HG03442 (cell line): ENCODE data around the gene CAPS.

Source experiments
- ATAC-seq: cut with Tn5 transposase; IDR thresholded peaks from one replicate; pipeline ENCODE4 v1.9.1; 2021; ENCODE audit warnings: mild to moderate bottlenecking, moderate library complexity; ENCODE audit not compliant: unreplicated experiment

The CAPS gene

GRCh38 chr19:5891938-5892771 lies 21.9 kb upstream of the CAPS start:
- no peak for ATAC-seq

DNA sequence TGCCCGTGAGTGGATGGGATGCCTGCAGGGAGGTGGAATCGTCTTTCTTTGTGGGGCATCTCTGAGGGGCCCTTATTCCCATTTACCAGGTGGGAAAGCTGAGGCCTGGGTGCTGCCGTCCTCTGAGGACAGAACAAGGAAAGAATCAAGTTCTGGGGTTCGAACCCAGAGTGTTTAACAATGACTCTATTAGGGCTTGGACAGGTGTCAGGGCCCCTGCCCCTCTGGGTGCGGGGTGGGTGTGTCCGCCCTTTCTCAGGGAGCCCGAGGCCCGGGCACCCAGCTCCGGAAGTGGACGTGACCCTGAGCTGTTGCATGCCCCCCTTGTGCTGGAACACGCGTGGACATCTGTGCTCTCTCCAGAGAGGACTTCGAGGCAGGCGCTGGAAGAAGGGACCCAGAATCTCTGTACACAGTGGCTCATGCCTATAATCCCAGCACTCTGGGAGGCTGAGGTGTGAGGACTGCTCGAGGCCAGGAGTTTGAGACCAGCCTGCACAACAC lies 21.2 kb upstream of the CAPS start:
- no peak for ATAC-seq

GRCh38 chr19:5893296-5893903 lies 20.7 kb upstream of the CAPS start:
- ATAC-seq, result no peak

- no peak for ATAC-seq
These were observed 19.9 kb upstream of the CAPS start for GRCh38 chr19:5893907-5894703.

DNA sequence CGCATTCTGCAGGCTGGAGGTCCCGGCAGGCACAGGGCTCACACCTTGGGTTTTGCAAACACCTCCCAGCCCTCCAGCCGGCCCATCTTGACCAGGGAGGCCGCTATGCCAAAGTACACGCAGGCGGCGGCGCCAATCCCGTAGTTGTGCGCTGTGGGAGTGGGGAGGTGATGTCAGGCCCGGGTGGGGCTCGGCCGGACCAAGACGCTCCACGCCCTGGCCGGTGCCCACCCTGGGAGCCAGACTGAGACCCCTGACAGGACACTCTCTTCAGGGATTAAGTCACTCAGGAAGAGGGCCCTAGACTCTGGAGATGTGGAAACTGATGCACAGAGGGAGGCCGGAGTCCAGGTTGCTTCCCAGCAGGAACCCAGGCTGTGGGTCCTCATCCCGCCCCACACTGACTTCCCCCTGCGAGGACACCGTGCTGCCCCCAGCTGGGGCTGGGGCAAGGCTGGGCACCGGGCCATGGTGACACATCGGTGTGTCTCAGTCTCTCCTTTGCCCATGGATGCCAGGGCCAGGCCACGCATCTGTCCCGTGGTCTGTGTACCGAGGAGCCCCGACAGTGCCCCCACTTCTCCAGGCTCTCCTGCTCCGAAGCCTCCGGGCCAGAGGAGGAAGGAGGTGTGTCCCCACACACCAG lies 19.2 kb upstream of the CAPS start:
- ATAC-seq, result no peak

DNA sequence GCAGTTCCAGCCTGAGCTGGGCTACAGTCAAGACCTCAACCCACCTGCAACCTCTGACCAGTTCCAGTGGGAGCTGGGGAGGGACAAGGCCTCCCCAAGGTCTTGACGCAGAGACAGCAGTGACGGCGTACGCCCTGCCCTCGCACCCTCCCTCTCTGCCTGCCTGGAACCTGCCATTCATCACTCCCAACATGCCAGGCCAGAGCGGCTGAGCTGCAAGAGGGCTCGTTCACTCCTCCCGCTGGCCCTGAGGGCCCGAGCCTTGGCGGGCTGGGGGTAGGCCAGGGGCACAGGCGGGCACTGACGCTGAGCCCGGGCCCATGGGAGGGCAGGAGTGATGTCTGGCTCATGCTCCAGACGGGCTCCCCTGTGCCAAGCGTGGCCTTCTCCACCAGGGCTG lies 18.6 kb upstream of the CAPS start:
- no peak for ATAC-seq

DNA sequence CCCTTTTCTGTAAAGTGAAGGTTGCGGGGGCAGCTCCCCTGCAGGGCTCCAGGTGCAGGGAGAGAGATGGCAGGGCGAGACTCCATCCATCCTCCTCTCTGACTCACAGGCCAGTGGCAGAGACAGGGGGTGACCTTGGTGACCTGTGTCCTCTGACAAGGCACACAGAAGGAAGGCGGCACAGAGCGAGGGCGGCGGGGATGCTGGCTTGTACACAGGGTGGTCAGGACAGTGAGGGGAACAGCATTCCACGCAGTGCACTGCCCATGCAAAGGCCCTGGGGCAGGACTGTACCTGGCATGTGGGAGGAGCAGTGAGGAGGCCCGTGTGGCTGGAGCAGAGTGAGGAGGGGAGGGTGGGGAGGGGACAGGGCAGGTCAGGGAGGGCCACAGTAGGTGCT lies 18.2 kb upstream of the CAPS start:
- no peak for ATAC-seq

DNA sequence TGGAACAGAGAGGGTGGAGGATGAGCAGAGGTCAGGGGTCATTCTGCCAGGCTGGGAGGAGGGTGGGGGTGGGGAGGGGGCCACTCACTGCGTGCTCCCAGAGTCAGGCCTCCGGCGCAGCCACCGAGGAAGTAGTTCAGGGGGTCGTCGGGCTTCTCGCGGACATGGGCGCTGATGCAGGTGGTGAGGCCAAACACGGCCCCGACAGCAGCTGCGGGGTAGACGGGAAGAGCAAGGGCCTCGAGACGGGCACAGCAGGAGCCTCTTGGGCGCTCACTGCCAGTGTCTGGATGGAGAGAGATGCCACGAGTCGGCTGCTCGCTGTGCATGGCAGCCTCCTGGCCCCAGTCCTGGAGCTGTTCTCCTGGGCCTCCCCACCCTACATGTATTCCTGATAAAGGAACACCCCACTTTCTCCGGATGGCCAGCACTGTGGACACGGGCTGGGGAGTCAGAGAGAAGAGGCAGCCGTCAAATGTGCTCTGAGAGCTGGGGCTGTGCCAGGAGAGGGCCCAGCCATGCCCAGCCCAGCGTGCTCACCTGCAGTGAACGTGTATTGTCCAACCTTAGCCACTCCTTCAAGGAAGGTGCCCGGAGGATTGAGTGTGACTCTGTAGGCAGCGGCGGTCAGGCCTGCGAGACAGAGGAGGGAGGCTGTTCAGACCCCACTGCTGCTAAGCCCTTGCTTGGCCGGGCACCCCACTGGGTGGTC lies 17.5 kb upstream of the CAPS start:
- no peak for ATAC-seq

DNA sequence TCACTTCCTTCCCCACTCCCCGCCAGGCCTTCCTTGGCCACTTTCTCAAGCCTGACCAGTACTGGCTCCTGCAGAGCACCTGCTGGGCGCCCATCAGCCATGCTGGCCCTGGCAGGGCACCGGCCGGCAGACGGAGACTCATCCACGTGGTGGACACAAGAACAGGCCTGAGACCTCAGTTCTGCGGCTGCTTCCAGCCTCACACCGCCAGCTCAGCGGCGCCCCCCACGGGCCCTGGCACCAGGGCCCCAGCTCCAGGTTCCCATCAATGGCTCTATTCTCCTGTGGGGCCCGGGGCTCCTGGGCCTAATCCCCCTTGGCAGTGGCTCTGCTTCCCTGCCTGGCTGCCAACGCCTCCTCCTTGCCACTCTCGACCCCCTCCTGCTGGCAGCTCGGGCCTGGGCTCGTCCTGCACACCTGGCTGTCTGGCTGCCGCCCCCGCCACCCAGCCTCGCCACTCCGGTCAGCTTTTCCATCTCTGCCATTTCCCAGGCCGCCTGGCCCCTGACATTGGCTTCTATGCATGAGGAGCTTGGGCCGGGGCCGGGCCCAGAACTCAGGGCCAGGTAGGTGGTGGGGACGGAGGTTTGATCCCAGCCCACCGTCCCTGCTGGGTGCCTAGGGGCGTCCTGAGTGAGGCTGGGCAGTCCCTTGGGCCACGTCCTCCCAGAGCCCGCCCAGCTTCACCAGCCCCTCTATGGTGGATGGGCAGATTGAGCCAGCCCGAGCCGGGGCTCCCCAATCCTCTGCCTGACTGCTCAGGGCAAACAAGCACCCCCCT lies 16.7 kb upstream of the CAPS start:
- no peak for ATAC-seq

DNA sequence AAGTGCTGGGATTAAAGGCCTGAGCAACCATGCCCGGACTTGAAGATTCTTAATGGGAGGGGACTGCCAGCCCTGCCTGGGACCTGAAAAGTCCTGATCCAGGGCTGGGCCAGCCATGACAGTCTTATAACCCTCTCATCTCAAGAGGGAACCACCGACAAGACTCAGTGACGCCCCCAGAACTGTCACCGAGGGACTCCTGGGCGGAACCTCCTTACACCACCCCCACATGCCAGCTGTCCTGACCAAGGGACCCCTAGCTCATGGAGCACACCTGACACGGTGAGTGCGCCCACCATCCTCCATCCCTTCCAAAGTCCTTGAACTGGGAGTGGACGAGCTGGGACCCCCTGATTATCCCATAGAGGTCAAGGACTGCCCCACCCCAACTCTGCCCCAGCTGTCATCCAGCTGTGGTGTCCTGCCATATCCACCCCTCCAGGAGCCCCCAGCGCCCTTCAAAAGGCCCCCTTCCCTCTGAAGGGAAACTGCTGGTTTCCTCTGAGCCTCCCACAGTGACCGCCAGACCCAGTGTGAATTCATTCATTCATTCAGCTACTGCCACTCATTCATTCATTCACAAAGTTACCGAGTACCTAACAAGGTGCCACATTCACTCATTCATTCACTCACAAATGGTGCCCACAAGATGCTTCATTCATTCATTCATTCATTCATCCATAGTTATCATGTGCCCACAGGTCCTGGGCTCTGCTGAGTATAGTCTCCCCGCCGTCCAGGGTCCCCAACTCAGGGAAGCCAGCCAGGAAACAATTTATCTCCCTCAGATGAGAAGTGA lies 14.1 kb upstream of the CAPS start:
- ATAC-seq, result no peak

DNA sequence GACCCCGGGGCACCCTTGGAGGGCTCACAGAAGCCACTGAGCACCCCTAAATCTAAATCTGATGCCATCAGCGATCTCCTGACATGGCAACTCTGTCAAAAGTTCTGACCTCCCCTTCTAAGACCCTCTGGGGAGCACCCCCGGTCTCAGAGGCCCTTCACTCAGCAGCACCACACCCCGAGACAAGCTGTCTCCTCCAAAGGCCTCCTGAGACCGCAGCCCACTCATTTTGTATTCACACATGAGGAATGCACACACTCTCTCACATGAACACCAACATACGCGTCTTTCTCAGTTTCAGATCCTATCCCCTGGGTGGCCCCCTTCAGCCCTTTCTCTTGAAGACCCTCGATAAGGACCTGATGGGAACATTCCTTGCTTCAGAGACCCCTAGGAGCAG lies 13.1 kb upstream of the CAPS start:
- no peak for ATAC-seq

DNA sequence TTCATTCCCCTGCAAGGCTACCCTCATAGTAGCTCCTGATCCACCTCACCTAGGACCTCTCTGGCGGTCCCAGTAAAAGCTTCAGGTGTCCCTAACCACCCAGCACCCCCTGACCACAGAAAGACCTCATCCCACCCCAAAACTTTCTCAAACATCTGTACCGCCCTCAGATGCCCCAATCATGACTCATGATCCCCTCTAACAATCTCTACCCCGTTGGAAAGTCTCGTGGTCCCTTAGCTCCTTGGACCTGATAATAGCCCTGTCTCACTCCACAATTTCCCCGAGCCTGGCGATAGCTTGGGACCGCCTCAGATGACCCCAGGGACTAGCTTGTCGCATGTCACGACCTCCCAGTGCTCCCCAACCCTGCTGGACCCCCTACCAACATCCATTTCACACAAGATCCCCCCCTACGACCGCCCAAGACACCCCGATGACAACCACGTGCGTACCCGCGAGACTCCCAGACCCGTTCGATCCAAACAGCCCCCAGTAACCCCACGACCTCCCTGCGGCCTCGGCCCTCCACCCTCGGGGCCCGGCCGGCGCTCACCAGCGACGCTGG lies 10.9 kb upstream of the CAPS start:
- no peak for ATAC-seq

GRCh38 chr19:5903624-5904351 lies 10.3 kb upstream of the CAPS start, which contains the start of gene NDUFA11:
TSS of gene NDUFA11 (minus strand) at chr19:5903790. CDS start at chr19:5903708, 82 bp downstream.
- ATAC-seq, result peak; percentile 30

DNA sequence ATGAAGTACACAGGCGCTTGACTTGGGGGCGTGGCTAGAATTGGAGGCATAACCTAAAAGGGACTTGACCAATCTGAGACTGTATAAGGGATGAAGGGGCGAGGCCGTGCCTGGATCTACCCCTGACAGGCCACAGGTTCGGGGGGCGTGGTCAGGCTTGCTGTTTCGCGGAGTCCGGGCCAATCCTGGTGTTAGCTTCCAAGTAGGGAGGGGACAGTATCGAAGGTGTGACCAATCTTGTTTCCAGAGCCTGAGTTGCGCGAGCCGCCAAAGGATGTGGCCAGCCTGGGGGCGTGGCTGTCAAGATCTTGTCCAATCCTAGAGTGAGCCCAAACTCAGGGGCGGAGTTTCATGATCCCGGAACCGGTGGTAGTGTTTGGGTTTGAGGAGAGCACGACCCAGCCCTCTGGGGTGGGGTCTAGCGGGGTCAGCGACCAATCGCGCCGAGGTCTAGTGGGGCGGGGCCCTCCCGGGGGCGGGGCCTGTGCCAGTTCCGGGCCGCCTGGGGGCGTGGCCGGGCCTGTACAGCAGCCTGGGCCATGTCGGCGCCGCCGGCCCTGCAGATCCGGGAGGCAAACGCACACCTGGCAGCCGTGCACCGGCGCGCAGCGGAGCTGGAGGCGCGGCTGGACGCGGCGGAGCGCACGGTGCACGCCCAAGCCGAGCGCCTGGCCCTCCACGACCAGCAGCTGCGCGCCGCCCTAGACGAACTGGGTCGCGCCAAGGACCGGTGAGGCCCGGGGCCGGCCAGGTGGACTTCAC lies 9.5 kb upstream of the CAPS start, which contains the start of gene VMAC:
Gene VMAC (plus strand): TSS at position 521 of the 762 bp plus-strand sequence. CDS start 19 bp downstream, at position 540.
- ATAC-seq, result peak; percentile 77

DNA sequence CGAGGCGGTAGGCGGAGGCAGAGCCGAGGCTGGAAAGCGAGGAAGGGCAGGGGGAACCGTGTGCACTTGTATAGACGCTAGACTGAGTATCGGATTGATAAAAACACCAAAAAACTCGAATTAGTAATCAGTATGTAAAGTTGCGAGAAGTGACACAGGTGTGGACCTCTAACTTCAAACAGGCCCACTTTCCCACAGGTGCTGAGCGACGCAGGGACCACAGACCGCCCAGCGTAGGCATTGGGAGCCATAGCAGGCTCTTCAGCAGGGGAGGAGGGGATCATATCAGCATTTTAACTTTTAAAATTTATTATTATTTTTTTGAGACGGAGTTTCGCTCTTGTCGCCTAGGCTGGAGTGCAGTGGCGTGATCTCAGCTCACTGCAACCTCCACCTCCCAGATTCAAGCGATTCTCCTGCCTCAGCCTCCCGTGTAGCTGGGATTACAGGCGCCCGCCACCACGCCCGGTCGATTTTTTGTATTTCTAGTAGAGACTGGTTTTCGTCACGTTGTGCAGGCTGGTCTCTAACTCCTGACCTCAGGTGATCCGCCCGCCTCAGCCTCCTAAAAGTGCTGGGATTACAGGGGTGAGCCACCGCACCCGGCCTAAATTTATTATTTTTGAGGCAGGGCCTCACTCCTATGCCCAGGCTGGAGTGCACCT lies 8.8 kb upstream of the CAPS start:
- ATAC-seq, result no peak

DNA sequence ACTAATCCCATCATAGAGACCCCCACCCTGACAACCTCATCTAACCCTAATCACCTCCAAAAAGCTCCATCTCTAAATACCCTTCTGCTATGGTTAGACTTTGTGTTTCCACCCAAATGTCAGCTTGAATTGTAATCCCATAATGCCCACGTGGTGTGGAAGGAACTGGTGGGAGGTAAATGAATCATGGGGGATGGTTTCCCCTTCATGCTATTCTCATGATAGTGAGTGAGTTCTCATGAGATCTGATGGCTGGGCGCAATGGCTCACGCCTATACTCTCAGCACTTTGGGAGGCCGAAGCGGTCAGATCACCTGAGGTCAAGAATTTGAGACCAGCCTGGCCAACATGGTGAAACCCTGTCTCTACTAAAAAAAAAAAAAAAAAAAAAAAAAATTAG lies 6.8 kb upstream of the CAPS start:
- ATAC-seq, result no peak
